ENCODE results near the gene ZNF415.
"Not testable (repeated sequence)": the region's sequence is repeated elsewhere in the genome, so short reads cannot be mapped to it uniquely, and the experiment has no call there.

The ZNF415 gene

DNA sequence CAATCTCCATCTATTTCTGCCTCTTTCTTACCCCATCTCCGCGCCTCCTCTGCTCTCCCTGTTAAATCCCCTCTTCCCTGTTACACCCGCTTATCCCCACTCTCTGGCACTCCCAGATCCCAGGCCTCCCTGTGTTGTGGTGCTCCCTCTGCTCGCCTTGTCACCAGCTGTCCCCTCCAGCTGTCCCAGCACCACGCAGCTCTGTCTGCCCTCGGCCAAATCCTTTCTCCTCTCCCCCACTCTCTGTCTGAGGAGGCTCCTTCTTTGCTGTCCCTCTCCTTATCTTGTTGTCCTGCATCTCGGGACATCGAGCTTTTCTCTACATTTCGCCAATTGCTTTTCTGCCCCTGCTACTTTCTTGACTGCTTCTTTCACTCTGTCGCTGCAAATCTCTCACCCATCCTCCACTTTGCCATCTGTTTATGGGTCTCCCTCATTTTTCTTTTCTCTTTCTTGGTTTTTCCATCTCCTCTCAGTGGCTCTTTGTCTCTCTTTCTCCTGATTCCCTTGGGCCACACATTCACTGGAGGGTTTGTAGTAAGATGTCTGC is 30.4 kb downstream of the ZNF415 start:
- DNase-seq: no peak

DNA sequence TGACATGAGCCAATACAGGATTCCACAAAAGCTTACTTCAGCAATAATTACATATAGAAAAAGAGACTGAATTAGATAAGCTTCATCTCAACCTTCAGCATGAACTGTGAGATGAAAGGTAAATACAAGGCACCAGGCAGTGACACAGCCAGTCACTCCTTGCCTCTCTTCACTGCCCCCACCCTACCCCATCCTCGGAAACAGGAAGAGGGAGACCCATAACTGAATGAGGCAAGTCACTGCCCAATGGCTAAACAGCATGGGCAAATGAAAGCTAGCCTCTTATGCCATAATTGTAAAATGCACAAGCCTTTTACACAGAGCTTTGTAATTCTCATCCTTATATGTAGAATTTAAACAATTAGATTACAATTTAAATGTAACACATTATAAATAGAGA is 31.2 kb downstream of the ZNF415 start:
- DNase-seq: no peak

DNA sequence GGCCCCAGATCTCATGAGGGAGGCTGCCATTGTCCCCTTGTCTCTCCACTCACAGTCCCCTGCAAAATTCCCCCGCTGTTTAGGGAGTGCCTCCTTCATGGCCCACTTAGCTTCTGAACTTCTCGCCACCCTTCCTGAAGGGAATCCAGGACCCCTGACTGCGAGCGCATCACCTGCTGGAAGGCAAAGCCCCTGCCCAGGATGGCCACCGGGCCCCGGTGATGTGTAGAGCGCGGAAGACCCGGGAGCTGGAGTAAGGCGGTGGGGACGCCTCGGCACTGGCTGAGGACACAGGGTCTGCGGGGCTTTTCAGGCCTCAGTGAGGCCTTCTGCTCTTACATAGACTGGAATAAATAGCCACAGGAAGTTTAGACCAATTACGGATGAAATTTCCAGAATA is 34.1 kb downstream of the ZNF415 start:
- not testable (repeated sequence) for DNase-seq

DNA sequence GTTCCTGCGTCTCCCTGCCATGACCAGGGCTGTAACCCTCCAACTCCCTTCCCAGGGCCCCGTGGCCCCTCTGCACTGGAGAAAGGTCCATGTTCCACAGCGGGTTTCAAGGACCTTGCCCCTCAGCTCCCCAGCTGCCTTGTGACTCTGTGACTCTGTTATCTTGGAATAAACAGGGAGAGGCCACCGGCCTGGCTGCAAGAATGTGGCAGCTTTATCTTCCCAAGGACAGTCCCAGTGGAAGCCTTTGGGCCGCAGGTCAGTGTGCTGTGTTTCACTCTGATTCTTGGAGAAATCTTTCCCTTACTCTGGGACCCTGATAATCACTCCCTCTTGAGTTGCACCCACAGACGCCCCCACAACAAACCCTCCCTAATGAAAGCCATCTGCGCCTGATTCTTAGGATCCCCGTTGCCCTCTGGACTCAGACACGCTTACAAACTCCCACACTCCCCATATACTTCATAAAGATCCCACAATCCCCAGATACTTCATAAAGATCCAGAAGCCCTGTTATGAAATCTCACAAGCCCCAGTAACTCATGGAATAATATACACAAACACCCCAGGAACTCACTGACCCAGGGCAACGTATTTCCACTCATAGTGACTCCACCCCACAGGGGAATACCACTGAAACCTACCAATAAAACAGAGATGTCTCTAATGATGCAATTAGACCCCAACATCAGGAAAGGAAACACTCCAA is 35.6 kb downstream of the ZNF415 start:
- DNase-seq: not testable (repeated sequence)

DNA sequence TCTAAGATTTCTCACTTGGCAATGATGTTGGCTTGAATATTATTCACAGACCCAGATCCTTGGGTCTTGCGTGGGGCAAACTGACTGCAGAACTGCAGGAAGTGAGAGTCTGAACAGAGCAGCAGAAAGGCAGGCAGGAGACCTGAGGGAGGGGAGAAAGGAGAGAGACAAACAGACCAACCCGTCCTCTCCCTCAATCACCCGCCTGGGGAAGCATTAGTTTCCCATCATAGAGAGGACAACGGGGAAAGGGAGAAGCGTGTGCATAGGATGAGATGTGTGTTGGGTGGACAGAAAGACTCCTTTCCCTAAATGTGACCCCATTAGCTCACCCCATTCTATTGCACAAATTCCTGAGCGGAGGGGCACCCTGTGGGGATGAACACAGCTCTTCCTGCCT is 36.1 kb downstream of the ZNF415 start:
- not testable (repeated sequence) for DNase-seq

DNA sequence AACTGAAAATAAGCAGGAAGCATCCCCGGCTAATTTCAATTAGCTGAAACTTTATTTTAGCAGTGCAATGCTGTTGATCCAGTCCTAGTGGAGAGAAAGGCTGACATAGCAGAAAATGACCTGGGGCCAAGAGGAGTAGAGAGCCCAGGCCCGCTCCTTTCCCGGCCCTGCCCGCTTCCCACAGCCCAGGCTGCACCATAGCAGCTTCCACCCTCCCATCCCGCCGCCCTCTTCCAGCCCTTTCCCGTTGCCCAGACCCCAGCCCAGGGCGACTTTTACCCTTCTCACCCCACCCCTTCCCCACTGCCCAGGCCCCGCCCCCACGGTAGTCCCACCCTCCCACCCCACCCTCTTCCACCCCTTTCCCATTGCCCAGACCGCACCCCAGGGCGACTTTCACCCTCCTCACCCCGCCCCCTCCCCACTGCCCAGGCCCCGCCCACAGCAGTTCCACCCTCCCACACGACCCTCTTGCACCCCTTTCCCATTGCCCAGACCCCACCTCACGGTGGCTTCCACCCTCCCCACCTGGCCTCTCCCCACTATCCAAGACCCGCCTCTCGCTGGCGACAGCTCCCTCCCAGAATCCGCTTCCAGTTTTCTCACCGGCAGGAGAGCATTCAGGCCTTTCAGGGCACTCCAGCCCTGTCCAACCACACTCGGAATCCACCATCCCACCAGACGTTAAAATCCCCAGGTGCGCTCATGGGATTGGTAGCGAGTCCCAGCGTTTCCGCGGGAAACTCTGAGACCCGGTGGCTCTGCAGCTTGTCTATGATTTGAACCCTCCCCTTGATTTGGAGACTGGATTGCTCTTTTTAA is 37.7 kb downstream of the ZNF415 start:
- DNase-seq: no peak

DNA sequence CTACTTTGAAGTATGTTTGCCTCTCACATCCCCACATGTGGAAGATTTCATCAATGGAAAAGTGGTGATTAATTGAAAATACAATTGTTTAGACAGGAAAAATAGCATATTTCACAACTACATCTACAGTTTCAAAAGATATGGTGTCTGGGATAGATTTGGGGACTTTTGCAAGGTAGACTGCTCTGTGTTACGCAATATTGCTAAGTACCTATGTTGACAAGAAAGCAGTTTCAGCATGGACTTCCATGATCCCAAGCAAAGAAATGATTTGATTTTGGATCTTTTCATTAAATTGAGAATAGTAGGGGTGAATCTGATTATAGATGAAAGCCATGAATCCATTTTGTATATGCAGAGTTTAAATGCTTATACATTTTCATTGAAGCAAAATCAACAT is 40.0 kb downstream of the ZNF415 start:
- no peak for DNase-seq

DNA sequence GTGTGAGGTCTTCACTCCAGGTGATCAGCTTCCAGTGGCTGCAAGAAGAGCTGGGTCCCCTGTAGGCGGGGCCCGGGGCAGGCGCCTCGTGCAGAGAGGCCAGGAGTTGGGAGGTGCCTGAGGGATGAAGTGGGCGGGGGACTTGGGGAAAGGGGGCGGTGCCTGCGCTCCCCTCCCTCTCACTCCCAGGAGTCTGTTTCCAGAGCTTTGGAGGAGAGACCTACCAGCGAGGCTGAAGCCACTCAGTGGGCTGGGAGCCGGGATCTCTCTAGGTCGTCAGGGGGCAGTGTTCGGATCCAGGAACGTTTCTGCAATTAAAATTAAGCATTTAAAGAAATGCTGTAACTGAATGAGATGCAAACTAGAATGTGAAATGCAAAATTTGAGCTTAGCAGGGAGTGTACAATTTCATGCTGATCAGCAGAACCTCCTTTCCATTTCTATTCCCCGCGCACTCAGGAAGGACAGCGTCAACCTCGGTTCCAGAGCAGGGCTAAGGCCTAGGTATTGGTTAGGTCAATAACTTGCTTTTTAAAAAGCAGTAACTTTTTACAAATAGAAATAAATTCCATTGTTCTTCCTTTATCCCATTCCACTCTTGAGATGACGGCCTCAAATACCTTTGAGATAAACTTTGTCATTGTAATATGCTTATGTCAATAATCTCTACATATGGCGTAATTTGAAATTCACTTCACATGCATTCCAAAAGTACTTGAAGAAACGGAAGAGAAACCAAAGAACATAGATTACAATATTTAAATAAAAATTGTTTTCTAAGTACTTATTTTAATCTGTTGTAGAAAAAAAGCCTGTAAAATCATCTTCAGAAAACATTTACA is 41.1 kb downstream of the ZNF415 start:
- no peak for DNase-seq

DNA sequence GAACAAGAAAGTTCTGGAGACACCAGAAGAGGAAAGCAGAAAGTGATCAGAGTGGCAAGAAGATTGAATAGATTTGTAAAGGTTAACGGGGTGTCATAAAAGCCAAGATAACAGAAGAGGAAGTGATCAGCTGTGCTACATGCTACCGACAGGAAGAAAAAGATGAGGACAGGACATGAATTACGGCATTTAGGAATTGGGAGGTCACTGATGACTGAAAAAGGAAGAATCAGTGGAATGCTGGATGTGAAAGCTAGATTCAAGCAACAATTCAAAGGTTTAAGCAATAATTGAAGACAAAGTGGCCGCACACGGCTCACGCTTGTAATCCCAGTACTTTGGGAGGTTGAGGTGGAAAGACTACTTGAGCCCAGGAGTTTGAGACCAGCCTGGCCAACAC is 44.6 kb downstream of the ZNF415 start:
- DNase-seq: no peak

DNA sequence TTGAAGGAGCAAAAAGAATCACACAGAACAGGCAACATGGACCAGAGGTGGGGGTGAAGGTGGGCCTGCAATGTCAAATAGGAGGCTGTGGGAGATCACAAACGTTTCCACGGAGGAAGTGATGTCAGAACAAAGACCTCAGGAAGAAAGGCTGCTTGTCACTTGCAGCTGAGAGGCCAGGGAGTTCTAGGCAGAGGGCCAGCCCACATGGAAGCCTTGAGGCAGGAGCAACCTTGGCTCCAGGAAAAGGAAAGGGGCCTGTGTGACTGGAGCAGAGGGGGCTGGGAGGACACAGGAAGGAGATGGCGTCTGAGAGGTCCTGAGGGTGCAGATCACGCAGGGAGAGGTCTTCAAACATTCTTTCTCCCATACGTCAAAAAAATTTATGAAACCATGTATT is 45.8 kb downstream of the ZNF415 start:
- peak; percentile 23 to 57 for DNase-seq

DNA sequence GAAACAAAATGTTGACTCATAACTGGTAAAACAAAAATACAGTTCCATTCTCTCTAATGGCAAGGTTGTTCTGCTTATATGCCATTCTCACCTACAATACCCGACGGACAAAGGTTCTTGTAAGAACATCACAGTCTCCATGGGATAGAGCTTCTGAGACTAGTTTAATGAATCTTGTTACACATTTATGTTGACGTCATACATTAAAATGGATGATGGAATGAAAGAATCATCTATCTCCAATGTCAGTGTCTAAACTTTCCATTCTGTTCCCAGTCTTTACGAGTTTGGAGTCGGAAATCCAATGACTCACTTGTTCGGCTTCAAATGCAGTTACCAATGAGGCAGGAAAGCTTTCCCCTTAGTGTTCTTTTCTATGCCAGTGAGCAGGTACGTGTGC is 47.2 kb downstream of the ZNF415 start:
- DNase-seq: no peak

DNA sequence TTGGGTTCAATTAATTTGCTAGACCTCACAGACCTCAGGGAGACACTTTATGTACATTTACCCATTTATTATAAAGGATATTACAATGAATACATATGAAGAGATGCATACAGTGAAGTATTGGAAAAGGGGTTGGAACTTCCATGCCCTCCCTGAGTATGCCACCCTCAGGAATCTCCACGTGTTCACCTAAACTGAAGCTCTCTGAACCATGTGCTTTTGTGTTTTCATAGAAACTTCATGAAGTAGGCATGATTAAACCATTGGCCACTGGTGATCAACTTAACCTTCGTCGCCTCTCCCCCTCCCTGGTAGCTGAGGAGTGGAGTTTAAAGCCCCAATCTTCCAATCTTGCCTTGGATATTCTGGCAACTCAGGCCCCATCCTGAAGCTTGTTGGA is 49.8 kb downstream of the ZNF415 start:
- DNase-seq: no peak

DNA sequence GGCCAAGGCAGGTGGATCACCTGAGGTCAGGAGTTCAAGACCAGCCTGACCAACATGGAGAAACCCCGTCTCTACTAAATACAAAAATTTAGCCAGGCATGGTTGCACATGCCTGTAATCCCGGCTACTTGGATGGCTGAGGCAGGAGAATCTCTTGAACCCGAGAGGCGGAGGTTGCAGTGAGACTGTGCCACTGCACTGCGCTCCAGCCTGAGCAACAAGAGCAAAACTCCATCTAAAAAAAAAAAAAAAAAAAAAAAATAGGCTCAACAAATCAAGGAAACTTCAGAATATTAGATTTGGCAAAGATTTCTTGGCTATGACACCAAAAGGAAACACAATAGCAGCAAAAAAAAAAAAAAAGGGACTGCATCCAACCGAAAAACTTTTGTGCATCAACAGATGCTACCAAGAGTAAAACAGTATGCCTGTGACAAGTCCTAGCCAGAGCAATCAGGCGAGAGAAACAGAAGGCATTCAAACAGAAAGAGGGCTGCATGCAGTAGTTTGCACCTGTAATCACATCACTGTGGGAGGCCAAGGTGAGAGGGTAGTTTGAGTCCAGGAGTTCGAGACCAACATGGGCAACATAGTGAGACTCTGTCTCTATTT is 53.3 kb downstream of the ZNF415 start:
- DNase-seq: no peak

DNA sequence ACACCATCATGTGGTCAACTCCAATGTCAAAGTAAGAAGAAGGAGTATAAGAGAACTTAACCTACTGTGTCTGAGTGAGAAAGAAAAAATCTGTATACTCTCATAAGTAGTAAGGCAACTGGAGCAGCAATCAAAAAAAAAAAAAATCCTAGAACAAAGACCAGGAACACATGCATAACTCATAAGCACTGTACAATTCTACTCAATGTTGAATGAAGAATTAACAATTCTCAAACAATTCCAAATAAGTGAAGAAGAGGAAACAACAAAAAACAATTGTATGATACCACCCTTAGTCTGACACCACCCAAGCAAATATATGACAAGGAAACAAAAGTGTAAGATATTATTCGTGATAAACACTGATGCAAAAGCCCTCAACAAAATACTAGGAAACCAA is 54.0 kb downstream of the ZNF415 start:
- no peak for DNase-seq

DNA sequence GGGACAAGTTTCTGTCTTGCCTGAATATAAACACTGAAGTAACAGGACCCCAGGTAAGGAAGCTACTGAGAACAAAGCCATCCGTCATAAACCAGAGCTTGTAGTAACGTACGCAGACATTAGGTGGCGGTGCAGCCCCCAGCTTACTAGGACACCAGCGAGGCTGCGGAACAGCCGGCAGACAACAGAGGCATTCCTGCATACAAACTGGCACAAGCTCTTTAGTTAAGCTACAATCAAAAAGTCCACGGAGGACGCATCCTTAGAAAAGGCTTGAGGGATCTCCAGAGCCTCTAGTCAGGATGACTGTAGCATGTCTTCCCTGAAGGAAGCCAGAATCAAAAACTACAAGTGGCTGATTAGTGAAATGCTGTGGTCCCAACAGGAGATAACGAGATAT is 55.7 kb downstream of the ZNF415 start:
- DNase-seq: no peak

DNA sequence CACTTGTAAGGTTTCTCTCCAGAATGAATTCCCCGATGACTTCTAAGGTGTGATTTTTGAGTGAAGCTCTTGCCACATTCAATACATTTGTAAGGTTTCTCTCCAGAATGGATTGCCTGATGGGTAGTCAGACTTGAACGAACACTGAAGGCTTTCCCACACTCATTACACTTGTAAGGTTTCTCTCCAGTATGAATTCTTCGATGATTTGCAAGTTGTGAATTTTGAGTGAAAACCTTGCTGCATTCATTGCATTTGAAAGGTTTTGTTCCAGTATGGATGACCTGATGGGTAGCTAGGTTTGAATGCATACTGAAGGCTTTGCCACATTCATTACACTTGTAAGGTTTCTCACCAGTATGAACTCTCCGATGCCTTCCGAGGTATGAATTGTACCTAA is 63.9 kb downstream of the ZNF415 start:
- DNase-seq: no peak

DNA sequence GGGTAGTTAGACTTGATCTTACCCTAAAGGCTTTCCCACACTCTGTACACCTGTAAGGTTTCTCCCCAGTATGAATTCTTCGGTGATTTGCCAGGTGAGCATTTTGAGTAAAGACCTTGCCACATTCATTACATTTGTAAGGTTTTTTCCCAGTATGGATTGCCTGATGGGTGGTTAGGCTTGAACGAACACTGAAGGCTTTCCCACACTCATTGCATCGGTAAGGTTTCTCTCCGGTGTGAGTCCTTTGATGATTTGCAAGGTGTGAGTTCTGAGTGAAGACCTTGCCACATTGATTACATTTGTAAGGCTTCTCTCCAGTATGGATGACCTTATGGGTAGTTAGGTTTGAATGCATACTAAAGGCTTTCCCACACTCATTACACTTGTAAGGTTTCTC is 64.5 kb downstream of the ZNF415 start:
- DNase-seq: no peak

DNA sequence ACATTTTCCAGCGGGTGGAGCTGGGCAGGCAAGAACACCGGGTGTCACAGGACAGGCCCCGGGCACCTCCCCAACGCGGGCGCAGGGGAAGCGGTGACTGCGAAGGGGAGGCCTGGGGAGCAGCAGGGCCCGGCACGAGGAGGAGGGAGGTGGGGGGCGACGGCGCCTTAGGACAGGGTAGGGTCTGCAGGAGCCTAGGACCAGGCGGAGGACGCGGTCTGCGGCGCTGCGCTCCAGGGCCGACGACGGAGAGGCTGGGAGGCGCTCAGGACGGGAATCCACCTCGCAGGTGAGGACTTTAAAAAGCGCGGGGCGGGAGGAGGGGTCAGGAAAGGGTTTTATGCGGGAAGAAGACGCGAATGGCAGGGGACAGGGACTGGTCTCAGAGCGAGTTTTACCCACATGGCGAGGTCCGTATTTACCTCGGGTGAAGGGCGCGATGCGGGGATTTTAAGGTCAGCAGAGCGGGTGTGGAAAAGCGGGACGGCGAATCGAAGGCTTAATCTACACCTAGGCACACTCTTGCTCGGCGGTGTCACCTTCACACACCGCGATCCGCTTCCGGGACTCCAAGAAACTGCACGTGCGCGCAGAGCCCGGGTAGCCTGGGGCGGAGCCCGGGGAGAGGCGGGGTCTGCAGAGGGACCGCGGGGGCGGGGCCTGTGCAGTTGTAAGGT is 74.7 kb downstream of the ZNF415 start:
- no peak for DNase-seq
